K562 (cell line): ENCODE measurements around the gene AAMP.

Experiments
- LCOR ChIP-seq: sonication (generic); formaldehyde crosslinking; IDR thresholded peaks from 2 replicates; pipeline ENCODE4 v1.8.0; 2022; ENCODE audit warnings: mild to moderate bottlenecking, missing genetic modification reagents
- RAD21 ChIP-seq, 2 experiments: fragments of 250-450 bp in 1 of 2; fragments of 450-650 bp in 1 of 2; sonication (Bioruptor Pico) in 1 of 2; formaldehyde crosslinking in 1 of 2; IDR thresholded peaks in 1 of 2; conservative IDR thresholded peaks in 1 of 2; 2 replicates each; pipeline versions ENCODE4 v1.4.0 to v1.8.0; 2020 to 2022; ENCODE audit warnings: mild to moderate bottlenecking in 2 of 2, moderate library complexity in 1 of 2
- ZFP30 ChIP-seq: fragments of 250-450 bp; sonication (Bioruptor Pico); IDR thresholded peaks from 2 replicates; pipeline ENCODE4 v1.8.0; 2022; ENCODE audit warnings: moderate library complexity, mild to moderate bottlenecking, inconsistent platforms, borderline replicate concordance

DNA sequence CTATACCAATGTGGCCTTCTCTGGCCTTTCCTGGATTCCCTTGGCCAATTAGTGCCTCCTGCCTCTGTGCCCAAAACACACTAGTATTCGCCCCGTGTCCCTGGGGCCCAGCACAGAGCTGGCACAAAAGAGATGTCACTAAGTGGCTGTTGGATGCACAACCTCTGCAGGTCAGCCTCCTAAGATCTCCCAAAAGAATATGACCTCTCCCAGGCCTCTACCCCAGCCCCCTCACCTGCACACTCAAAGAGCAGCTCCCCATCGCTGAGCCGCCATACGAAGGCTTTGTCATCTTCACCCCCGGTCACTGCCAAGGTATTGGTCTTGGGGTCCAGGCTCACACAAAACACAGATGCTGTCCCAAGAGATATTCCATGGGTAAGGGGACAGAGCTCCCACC, 2.7 kb downstream of the AAMP start:
- TF ChIP-seq ZFP30 (CRISPR knock-in tag): no peak
- no peak for TF ChIP-seq LCOR
- TF ChIP-seq RAD21 (CRISPR knock-in tag; conservative IDR thresholded peaks at IDR 0.05 in 1 of 2, IDR thresholded peaks at IDR 0.05 in 1 of 2): no peak
